Measurements from ENCODE around the gene BDP1.

- TF ChIP-seq, protein P1, sequence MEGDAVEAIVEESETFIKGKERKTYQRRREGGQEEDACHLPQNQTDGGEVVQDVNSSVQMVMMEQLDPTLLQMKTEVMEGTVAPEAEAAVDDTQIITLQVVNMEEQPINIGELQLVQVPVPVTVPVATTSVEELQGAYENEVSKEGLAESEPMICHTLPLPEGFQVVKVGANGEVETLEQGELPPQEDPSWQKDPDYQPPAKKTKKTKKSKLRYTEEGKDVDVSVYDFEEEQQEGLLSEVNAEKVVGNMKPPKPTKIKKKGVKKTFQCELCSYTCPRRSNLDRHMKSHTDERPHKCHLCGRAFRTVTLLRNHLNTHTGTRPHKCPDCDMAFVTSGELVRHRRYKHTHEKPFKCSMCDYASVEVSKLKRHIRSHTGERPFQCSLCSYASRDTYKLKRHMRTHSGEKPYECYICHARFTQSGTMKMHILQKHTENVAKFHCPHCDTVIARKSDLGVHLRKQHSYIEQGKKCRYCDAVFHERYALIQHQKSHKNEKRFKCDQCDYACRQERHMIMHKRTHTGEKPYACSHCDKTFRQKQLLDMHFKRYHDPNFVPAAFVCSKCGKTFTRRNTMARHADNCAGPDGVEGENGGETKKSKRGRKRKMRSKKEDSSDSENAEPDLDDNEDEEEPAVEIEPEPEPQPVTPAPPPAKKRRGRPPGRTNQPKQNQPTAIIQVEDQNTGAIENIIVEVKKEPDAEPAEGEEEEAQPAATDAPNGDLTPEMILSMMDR (IDR thresholded peaks at IDR 0.05), result no peak
- TF ChIP-seq EP300 (IDR thresholded peaks at IDR 0.05), result no peak
These were observed 26.7 kb downstream of the BDP1 start for GRCh38 chr5:71482132-71482531.
